GM12891 (cell line): ENCODE results near the gene MPP1.

Experiments
- POLR2A ChIP-seq: IDR thresholded peaks from 2 replicates; pipeline ENCODE4 v1.6.1; 2011; ENCODE audit warnings: low read depth, low read length, control low read depth
- POLR2AphosphoS5 ChIP-seq: IDR thresholded peaks from 2 replicates; pipeline ENCODE4 v1.6.1; 2011; ENCODE audit warnings: low read depth, low read length, control low read depth
- TAF1 ChIP-seq: IDR thresholded peaks from 2 replicates; pipeline ENCODE4 v1.6.1; 2011; ENCODE audit warnings: low read depth, low read length, control low read depth

DNA sequence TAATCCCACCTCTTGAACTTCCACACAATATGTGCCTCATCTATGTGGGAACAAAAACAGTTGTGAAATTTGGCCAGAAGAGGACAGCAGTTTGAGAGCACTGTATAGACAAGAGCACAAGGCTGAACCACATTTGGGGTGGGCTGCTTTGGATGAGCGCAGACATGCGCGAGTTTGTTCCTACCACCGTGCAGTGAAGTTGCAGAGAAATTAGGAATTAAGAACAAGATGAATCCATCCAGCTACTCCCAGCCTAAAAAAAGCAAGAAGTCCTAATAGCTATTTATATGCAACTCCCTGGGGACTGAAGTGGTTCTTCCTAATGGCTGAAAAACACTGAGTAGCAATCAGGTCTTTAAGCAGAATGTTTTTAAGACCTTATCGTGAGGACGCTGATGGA, 55.4 kb downstream of the MPP1 start:
- TF ChIP-seq POLR2A = no peak
- no peak for TF ChIP-seq POLR2AphosphoS5
- TF ChIP-seq TAF1 = no peak
